Fibroblast of upper back skin (primary cell): Measurements from ENCODE around the gene GSTM1.

Source experiments
- DNase-seq: peaks from one replicate; pipeline ENCODE4 v3.0.0-alpha.2; 2013

Gene GSTM1

GRCh38 chr1:109687641-109688499 lies at the start of gene GSTM1:
TSS of gene GSTM1 (plus strand) at chr1:109687817. CDS start at chr1:109687874, 57 bp downstream.
- peak; percentile 75 for DNase-seq

GRCh38 chr1:109639063-109639840 lies 48.4 kb upstream of the GSTM1 start:
- DNase-seq, result no peak

- no peak for DNase-seq
These were observed 47.8 kb upstream of the GSTM1 start for GRCh38 chr1:109639841-109640184.

DNA sequence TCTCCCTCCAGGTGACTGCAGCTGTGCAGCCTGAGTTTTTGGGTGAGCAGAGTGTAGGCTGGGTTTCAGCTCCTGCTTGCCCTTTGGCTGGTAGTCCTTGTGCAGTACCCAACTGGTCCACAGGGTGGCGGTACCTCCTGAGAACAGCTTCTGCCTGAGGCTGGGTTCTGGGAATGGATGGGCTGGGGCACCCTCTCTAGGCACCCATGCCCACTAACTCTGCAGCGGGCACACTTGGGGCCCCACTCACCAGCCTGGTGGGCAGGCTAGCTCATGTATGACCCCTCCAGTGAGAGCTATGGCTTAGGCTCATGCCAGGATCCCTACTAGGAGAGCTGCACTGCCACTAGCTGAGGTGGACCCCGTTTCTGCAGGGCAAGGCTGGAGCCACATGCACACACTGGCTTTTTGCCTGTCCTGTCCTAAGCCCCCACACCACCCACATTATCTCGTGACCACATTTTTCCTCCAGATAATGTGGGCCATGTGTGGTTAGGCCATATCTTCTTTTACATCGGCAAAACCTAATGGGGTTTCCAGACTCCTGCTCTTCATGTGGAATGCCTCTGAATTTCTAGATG lies 47.2 kb upstream of the GSTM1 start:
- DNase-seq, result peak; percentile 60

GRCh38 chr1:109641078-109641740 lies 46.4 kb upstream of the GSTM1 start:
- no peak for DNase-seq

- DNase-seq, result no peak
These were observed 45.8 kb upstream of the GSTM1 start for GRCh38 chr1:109641861-109642260.

DNA sequence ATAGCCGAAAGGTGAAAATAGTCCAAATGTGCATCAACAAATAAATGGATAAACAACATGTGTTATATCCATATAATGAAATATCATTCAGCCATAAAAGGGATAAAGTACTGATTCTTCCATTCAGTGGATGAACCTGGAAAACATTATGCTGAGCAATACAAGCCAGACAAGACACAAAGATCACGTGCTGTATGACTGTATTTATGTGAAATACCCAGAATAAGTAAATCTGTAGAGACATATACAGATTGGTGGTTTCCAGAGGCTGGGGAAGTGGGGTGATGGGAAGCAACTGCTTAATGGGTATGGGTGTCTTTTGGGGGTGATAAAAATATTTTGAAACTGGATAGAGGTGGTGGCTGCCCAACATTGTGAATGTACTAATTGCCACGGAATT lies 45.0 kb upstream of the GSTM1 start:
- peak; percentile 43 for DNase-seq

GRCh38 chr1:109643385-109644230 lies 44.0 kb upstream of the GSTM1 start:
- peak; percentile 69 for DNase-seq

DNA sequence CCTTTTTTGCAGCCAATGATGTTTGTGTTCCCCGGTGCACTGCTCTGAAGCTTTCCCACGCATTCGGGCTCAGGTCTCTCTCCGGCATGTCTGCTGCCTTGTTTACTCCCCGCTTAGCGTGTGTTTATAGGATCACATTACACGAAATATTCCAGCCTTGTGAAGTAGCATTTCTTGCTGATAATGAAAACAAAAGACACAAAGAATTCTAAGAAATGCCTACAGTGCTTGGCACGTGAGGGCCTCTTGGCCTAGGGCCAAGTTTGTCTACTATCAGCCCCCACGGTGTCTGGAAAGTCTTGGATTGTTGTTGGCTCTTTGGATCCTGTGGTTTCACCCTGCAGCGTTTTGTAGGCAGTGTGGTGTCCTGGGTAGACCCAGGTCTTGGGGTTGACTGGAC lies 42.9 kb upstream of the GSTM1 start:
- DNase-seq, result no peak

GRCh38 chr1:109649491-109649914 lies 38.1 kb upstream of the GSTM1 start:
- peak; percentile 21 for DNase-seq

GRCh38 chr1:109650609-109651008 lies 37.0 kb upstream of the GSTM1 start:
- peak; percentile 69 for DNase-seq

GRCh38 chr1:109652402-109652801 lies 35.2 kb upstream of the GSTM1 start:
- DNase-seq, result no peak

DNA sequence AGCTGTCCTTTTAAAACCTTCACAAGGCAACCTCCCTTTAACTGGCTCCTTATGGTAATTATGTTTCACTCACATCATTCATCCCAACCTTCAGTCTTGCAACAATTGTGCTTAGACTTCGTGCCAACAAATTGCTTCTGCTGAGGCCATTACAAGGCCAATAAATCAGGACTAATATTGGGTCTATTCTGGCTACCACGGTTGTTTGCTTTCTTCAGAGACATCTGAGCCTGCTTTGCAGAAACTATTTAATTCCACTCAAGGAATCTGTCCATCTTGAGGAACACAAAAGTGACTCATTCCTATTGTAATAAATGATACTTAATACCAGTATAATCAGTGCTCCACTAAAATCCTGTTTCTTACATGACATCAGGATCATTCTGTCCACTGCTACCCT lies 34.3 kb upstream of the GSTM1 start:
- peak; percentile 49 for DNase-seq

DNA sequence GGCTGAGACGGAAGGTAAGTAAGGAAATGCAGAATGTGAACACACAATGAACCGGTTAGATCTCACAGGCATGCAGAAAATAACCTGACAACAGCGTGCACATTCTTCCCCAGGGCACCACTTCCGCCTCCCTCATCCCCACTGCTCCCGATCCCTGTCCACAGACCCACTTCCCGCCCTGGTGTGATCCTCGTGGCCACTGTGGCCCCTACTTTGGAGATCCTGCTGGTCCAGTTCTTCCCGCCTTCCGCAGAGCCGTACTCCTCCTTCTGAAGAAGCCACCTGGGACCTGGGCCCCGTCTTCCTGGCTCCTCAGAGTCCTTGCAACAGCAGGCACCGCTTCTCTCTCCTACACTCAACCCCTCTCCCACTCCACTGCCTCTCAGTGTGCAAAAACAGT lies 33.1 kb upstream of the GSTM1 start:
- DNase-seq, result no peak

GRCh38 chr1:109655615-109656519 lies 31.8 kb upstream of the GSTM1 start, which contains the start of gene GSTM4:
TSS of gene GSTM4 (plus strand) at chr1:109656099. CDS start at chr1:109656390, 291 bp downstream.
- DNase-seq, result peak; percentile 73

DNA sequence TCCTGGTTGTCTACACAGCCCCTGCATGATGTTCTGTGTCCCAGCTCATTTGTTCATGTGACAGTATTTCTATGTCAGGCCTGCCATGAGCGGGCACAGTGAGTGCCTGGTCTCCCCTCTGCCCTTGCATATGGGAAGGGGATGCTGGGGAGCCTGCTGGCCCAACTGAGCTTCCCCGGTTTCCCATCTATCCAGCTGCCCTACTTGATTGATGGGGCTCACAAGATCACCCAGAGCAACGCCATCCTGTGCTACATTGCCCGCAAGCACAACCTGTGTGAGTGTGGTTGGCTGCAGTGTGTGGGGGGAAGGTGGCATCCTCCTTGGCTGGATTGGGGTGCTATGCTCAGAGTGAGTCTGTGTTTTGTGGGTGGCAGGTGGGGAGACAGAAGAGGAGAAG lies 30.2 kb upstream of the GSTM1 start:
- DNase-seq, result no peak

GRCh38 chr1:109657970-109658369 lies 29.6 kb upstream of the GSTM1 start:
- DNase-seq, result no peak

- no peak for DNase-seq
These were observed 29.0 kb upstream of the GSTM1 start for GRCh38 chr1:109658533-109659042.

- DNase-seq, result no peak
These were observed 28.5 kb upstream of the GSTM1 start for GRCh38 chr1:109659145-109659544.

- DNase-seq, result peak; percentile 17
These were observed 27.5 kb upstream of the GSTM1 start for GRCh38 chr1:109659997-109660690.
